WTC11 (cell line): ENCODE data around the gene ARHGAP32. TPM values are rescaled to one million over a fixed set of nuclear protein-coding genes. Genes with fewer than 3 reads are reported as not detected.

Experiments
- ATAC-seq: fragments of 200-7000 bp; cut with Tn5 transposase; 2 replicates; pipeline ENCODE4 v1.10.0; 2021; ENCODE audit warnings: mild to moderate bottlenecking, moderate library complexity
- CTCF ChIA-PET: fragments of 300-600 bp; sonication (Branson Sonifier 250); formaldehyde crosslinking; loops from one replicate; lab custom pipeline; 2021; ENCODE audit warnings: antibody characterized with exemption; lab: Charles Lee
- POLR2A ChIA-PET: fragments of 350-600 bp; sonication (Branson Sonifier 250); formaldehyde crosslinking; loops from one replicate; lab custom pipeline; 2021; ENCODE audit warnings: antibody characterized with exemption; lab: Charles Lee
- DNase-seq: peaks from one replicate; pipeline ENCODE4 v3.0.0; 2021; ENCODE audit warnings: low spot score
- H3K27ac Mint-ChIP-seq: 2 replicates; pipeline ENCODE4 v1.8.0; 2021; ENCODE audit warnings: mixed read lengths
- H3K27me3 Mint-ChIP-seq: 2 replicates; pipeline ENCODE4 v1.8.0; 2021; ENCODE audit warnings: low read depth, mild to moderate bottlenecking, moderate library complexity, mixed read lengths
- H3K36me3 Mint-ChIP-seq: 2 replicates; pipeline ENCODE4 v1.8.0; 2021; ENCODE audit warnings: mixed read lengths
- H3K4me1 Mint-ChIP-seq: 2 replicates; pipeline ENCODE4 v1.8.0; 2022; ENCODE audit warnings: mixed read lengths
- H3K4me3 Mint-ChIP-seq: 2 replicates; pipeline ENCODE4 v1.8.0; 2021; ENCODE audit warnings: mild to moderate bottlenecking, moderate library complexity, mixed read lengths
- H3K9me3 Mint-ChIP-seq: 2 replicates; pipeline ENCODE4 v1.8.0; 2021; ENCODE audit warnings: mixed read lengths
- ATF1 ChIP-seq: sonication (generic); formaldehyde crosslinking; IDR thresholded peaks from 2 replicates; pipeline ENCODE4 v1.8.1; 2023; ENCODE audit warnings: mild to moderate bottlenecking, moderate library complexity, missing genetic modification reagents
- ATF3 ChIP-seq: sonication (generic); formaldehyde crosslinking; conservative IDR thresholded peaks from 2 replicates; pipeline ENCODE4 v1.8.1; 2022; ENCODE audit warnings: mild to moderate bottlenecking, missing genetic modification reagents
- FOXK1 ChIP-seq: sonication (generic); formaldehyde crosslinking; IDR thresholded peaks from 2 replicates; pipeline ENCODE4 v1.8.0; 2022; ENCODE audit warnings: mild to moderate bottlenecking, moderate library complexity, missing genetic modification reagents
- GABPB1 ChIP-seq: sonication (generic); formaldehyde crosslinking; IDR thresholded peaks from 2 replicates; pipeline ENCODE4 v1.8.1; 2023; ENCODE audit warnings: mild to moderate bottlenecking, missing genetic modification reagents
- GRHL2 ChIP-seq: fragments of 250-450 bp; sonication (Bioruptor Pico); IDR thresholded peaks from 2 replicates; pipeline ENCODE4 v1.8.0; 2022; ENCODE audit warnings: mild to moderate bottlenecking, moderate library complexity; ENCODE audit not compliant: insufficient replicate concordance, severe bottlenecking
- NFYB ChIP-seq: sonication (generic); formaldehyde crosslinking; conservative IDR thresholded peaks from 2 replicates; pipeline ENCODE4 v1.8.0; 2022; ENCODE audit warnings: low read depth, missing genetic modification reagents
- RORB ChIP-seq: fragments of 250-450 bp; sonication (Bioruptor Pico); IDR thresholded peaks from 2 replicates; pipeline ENCODE4 v1.9.0; 2021; ENCODE audit warnings: mild to moderate bottlenecking
- SP1 ChIP-seq: sonication (generic); formaldehyde crosslinking; conservative IDR thresholded peaks from 2 replicates; pipeline ENCODE4 v1.8.1; 2022; ENCODE audit warnings: missing genetic modification reagents
- TEAD4 ChIP-seq: sonication (generic); formaldehyde crosslinking; IDR thresholded peaks from 2 replicates; pipeline ENCODE4 v1.8.0; 2022; ENCODE audit warnings: mild to moderate bottlenecking, missing genetic modification reagents
- ZNF121 ChIP-seq: sonication (generic); formaldehyde crosslinking; IDR thresholded peaks from 2 replicates; pipeline ENCODE4 v1.8.0; 2023; ENCODE audit warnings: missing genetic modification reagents
- total RNA-seq: library from RNA; stranded (reverse); gene quantifications from 3 replicates; pipeline ENCODE4 v1.2.3, GENCODE V29; 2021
- TF ChIP-seq, protein P1 (sequence below): sonication (generic); formaldehyde crosslinking; IDR thresholded peaks from 2 replicates; pipeline ENCODE4 v1.8.0; 2022; ENCODE audit warnings: mild to moderate bottlenecking, missing genetic modification reagents
- TF ChIP-seq, protein P2 (sequence below): sonication (generic); formaldehyde crosslinking; IDR thresholded peaks from 2 replicates; pipeline ENCODE4 v1.8.0; 2022; ENCODE audit warnings: missing genetic modification reagents
- TF ChIP-seq, protein P3 (sequence below): sonication (generic); formaldehyde crosslinking; IDR thresholded peaks from 2 replicates; pipeline ENCODE4 v1.8.1; 2023; ENCODE audit warnings: mild to moderate bottlenecking, missing genetic modification reagents, moderate library complexity
- TF ChIP-seq, protein P4 (sequence below): sonication (generic); formaldehyde crosslinking; conservative IDR thresholded peaks from 2 replicates; pipeline ENCODE4 v1.8.1; 2023; ENCODE audit warnings: mild to moderate bottlenecking, low read depth, missing genetic modification reagents, moderate library complexity
- TF ChIP-seq, protein P5 (sequence below): fragments of 250-450 bp; sonication (Bioruptor Pico); IDR thresholded peaks from 2 replicates; pipeline ENCODE4 v1.9.0; 2021; ENCODE audit warnings: moderate library complexity, mild to moderate bottlenecking, inconsistent platforms, borderline replicate concordance
- TF ChIP-seq, protein P6 (sequence below): fragments of 250-450 bp; sonication (Bioruptor Pico); IDR thresholded peaks from 2 replicates; pipeline ENCODE4 v2.1.2; 2022; ENCODE audit warnings: mild to moderate bottlenecking, moderate library complexity
- TF ChIP-seq, protein P7 (sequence below): sonication (generic); formaldehyde crosslinking; IDR thresholded peaks from 2 replicates; pipeline ENCODE4 v1.8.1; 2023; ENCODE audit warnings: mild to moderate bottlenecking, missing genetic modification reagents, moderate library complexity

ARHGAP32 gene
- total RNA-seq, 1 experiment from 2014 or later, result 25.6 TPM

DNA sequence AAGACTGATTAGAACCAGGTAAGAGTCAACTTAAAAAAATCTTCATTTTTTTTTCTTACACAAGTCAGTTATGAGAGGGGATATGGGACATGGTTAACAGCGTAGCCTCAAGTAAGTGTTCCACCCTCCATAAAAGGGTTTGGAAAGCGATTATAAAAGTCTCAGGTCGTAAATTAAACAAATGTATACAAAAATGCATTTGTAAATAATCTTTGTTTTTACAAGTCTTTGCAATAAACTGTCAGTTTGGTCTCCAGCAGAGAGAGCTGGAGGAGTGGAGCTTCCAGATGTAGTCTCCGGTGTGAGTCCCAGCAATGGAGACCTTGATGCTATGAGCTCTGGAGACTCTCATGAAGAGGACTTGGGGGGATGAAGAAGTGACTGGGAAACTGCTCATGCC lies 149.6 kb downstream of the ARHGAP32 start:
- no peaks in the 10 kb centered on the region for H3K27me3 Mint-ChIP-seq
- CTCF ChIA-PET, result no interaction called here
- H3K27ac Mint-ChIP-seq, result no peak overlapping the region
- H3K4me3 Mint-ChIP-seq, result no peak overlapping the region
- ATAC-seq (no peak), DNase-seq (no peak)
- POLR2A ChIA-PET, result no interaction called here
- H3K36me3 Mint-ChIP-seq, result peaks cover 11% of the 10 kb centered on the region
- peaks cover 20% of the 10 kb centered on the region for H3K9me3 Mint-ChIP-seq
- 0 out of 2 replicates have a peak, but pooled peaks cover 3% of the 10 kb centered on the region for H3K4me1 Mint-ChIP-seq
- no peak for TF ChIP-seq GABPB1 (CRISPR knock-in tag)
- TF ChIP-seq, protein P1, sequence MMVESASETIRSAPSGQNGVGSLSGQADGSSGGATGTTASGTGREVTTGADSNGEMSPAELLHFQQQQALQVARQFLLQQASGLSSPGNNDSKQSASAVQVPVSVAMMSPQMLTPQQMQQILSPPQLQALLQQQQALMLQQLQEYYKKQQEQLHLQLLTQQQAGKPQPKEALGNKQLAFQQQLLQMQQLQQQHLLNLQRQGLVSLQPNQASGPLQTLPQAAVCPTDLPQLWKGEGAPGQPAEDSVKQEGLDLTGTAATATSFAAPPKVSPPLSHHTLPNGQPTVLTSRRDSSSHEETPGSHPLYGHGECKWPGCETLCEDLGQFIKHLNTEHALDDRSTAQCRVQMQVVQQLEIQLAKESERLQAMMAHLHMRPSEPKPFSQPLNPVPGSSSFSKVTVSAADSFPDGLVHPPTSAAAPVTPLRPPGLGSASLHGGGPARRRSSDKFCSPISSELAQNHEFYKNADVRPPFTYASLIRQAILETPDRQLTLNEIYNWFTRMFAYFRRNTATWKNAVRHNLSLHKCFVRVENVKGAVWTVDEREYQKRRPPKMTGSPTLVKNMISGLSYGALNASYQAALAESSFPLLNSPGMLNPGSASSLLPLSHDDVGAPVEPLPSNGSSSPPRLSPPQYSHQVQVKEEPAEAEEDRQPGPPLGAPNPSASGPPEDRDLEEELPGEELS (CRISPR knock-in tag), result no peak
- TF ChIP-seq, protein P2, sequence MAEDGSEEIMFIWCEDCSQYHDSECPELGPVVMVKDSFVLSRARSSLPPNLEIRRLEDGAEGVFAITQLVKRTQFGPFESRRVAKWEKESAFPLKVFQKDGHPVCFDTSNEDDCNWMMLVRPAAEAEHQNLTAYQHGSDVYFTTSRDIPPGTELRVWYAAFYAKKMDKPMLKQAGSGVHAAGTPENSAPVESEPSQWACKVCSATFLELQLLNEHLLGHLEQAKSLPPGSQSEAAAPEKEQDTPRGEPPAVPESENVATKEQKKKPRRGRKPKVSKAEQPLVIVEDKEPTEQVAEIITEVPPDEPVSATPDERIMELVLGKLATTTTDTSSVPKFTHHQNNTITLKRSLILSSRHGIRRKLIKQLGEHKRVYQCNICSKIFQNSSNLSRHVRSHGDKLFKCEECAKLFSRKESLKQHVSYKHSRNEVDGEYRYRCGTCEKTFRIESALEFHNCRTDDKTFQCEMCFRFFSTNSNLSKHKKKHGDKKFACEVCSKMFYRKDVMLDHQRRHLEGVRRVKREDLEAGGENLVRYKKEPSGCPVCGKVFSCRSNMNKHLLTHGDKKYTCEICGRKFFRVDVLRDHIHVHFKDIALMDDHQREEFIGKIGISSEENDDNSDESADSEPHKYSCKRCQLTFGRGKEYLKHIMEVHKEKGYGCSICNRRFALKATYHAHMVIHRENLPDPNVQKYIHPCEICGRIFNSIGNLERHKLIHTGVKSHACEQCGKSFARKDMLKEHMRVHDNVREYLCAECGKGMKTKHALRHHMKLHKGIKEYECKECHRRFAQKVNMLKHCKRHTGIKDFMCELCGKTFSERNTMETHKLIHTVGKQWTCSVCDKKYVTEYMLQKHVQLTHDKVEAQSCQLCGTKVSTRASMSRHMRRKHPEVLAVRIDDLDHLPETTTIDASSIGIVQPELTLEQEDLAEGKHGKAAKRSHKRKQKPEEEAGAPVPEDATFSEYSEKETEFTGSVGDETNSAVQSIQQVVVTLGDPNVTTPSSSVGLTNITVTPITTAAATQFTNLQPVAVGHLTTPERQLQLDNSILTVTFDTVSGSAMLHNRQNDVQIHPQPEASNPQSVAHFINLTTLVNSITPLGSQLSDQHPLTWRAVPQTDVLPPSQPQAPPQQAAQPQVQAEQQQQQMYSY (CRISPR knock-in tag), result no peak
- no peak for TF ChIP-seq SP1
- TF ChIP-seq ATF1 (CRISPR knock-in tag), result no peak
- TF ChIP-seq, all 79 proteins: peak for 0

DNA sequence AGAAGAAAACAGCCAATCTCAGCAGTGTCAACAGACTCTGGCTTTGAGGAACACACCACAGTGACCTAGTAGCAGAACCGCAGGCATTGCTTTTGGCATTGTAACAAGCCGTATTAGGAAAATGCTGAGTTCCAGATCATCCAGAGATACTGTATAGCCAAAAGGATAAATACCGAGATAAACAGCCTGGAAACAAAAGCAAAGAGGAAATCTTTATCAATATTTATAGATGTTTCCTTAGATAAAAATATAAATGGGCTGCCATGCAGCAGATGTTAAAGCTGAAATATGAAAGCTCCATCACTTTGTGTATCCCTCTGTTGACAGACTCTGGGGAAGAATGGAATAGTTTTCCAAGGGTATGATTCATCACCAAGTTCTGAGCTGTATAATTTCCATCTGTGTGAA lies 150.5 kb downstream of the ARHGAP32 start:
- Mint-ChIP-seq H3K27me3 (no peaks in the 10 kb centered on the region), H3K27ac (no peak overlapping the region), H3K36me3 (peaks cover 11% of the 10 kb centered on the region), H3K4me1 (no peaks in the 10 kb centered on the region), H3K4me3 (no peak overlapping the region), H3K9me3 (peaks cover 20% of the 10 kb centered on the region)
- ATAC-seq, result no peak
- no peak for DNase-seq
- ChIA-PET CTCF (no interaction called here), POLR2A (no interaction called here)
- TF ChIP-seq GRHL2 (CRISPR knock-in tag), result no peak
- TF ChIP-seq ZNF121 (CRISPR knock-in tag), result no peak
- TF ChIP-seq, protein P3, sequence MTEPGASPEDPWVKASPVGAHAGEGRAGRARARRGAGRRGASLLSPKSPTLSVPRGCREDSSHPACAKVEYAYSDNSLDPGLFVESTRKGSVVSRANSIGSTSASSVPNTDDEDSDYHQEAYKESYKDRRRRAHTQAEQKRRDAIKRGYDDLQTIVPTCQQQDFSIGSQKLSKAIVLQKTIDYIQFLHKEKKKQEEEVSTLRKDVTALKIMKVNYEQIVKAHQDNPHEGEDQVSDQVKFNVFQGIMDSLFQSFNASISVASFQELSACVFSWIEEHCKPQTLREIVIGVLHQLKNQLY (CRISPR knock-in tag), result no peak
- TF ChIP-seq RORB, result no peak
- TF ChIP-seq, protein P4, sequence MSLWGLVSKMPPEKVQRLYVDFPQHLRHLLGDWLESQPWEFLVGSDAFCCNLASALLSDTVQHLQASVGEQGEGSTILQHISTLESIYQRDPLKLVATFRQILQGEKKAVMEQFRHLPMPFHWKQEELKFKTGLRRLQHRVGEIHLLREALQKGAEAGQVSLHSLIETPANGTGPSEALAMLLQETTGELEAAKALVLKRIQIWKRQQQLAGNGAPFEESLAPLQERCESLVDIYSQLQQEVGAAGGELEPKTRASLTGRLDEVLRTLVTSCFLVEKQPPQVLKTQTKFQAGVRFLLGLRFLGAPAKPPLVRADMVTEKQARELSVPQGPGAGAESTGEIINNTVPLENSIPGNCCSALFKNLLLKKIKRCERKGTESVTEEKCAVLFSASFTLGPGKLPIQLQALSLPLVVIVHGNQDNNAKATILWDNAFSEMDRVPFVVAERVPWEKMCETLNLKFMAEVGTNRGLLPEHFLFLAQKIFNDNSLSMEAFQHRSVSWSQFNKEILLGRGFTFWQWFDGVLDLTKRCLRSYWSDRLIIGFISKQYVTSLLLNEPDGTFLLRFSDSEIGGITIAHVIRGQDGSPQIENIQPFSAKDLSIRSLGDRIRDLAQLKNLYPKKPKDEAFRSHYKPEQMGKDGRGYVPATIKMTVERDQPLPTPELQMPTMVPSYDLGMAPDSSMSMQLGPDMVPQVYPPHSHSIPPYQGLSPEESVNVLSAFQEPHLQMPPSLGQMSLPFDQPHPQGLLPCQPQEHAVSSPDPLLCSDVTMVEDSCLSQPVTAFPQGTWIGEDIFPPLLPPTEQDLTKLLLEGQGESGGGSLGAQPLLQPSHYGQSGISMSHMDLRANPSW (CRISPR knock-in tag), result no peak
- TF ChIP-seq FOXK1 (CRISPR knock-in tag), result no peak

- Mint-ChIP-seq H3K4me3 (no peak overlapping the region), H3K9me3 (peaks cover 20% of the 10 kb centered on the region), H3K27me3 (no peaks in the 10 kb centered on the region), H3K36me3 (peaks cover 11% of the 10 kb centered on the region), H3K4me1 (no peaks in the 10 kb centered on the region), H3K27ac (no peak overlapping the region)
- ChIA-PET POLR2A (no interaction called here), CTCF (no interaction called here)
- ATAC-seq, result no peak
- TF ChIP-seq NFYB (CRISPR knock-in tag) (no peak), TEAD4 (CRISPR knock-in tag) (no peak), ATF3 (CRISPR knock-in tag) (no peak)
- TF ChIP-seq, protein P5, sequence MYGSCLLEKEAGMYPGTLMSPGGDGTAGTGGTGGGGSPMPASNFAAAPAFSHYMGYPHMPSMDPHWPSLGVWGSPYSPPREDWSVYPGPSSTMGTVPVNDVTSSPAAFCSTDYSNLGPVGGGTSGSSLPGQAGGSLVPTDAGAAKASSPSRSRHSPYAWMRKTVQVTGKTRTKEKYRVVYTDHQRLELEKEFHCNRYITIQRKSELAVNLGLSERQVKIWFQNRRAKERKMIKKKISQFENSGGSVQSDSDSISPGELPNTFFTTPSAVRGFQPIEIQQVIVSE (CRISPR knock-in tag), result no peak
- TF ChIP-seq, protein P6, sequence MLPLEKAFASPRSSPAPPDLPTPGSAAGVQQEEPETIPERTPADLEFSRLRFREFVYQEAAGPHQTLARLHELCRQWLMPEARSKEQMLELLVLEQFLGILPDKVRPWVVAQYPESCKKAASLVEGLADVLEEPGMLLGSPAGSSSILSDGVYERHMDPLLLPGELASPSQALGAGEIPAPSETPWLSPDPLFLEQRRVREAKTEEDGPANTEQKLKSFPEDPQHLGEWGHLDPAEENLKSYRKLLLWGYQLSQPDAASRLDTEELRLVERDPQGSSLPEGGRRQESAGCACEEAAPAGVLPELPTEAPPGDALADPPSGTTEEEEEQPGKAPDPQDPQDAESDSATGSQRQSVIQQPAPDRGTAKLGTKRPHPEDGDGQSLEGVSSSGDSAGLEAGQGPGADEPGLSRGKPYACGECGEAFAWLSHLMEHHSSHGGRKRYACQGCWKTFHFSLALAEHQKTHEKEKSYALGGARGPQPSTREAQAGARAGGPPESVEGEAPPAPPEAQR (CRISPR knock-in tag), result no peak
- TF ChIP-seq, protein P7, sequence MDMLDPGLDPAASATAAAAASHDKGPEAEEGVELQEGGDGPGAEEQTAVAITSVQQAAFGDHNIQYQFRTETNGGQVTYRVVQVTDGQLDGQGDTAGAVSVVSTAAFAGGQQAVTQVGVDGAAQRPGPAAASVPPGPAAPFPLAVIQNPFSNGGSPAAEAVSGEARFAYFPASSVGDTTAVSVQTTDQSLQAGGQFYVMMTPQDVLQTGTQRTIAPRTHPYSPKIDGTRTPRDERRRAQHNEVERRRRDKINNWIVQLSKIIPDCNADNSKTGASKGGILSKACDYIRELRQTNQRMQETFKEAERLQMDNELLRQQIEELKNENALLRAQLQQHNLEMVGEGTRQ (CRISPR knock-in tag), result no peak
- DNase-seq, result no peak
Observed at GRCh38 chr11:129040934-129041333, 151.2 kb downstream of the ARHGAP32 start.
